DND-41 (cell line): Measurements from ENCODE around the gene SCRN1.

Experiments
- ATAC-seq: fragments of 200-7000 bp; cut with Tn5 transposase; 3 replicates; pipeline ENCODE4 v1.9.1; 2021; ENCODE audit warnings: low read depth; ENCODE audit not compliant: insufficient read depth
- DNase-seq: peaks from one replicate; pipeline ENCODE4 v3.0.0-alpha.2; 2020
- H2AFZ ChIP-seq: 2 replicates; pipeline ENCODE4 v1.6.0; 2012; ENCODE audit warnings: low read depth, low read length
- H3K27ac ChIP-seq: 2 replicates; pipeline ENCODE4 v1.5.1; 2012; ENCODE audit warnings: low read length, inconsistent platforms
- H3K27me3 ChIP-seq: fragments of 200-600 bp; sonication (generic); 2 replicates; pipeline ENCODE4 v1.6.0; 2012; ENCODE audit warnings: low read length, mild to moderate bottlenecking, inconsistent platforms; ENCODE audit not compliant: insufficient read depth, poor library complexity
- H3K36me3 ChIP-seq: 2 replicates; pipeline ENCODE4 v1.5.1; 2012; ENCODE audit warnings: low read length, inconsistent platforms; ENCODE audit not compliant: insufficient read depth
- H3K4me1 ChIP-seq: 2 replicates; pipeline ENCODE4 v1.5.1; 2012; ENCODE audit warnings: mild to moderate bottlenecking, low read length; ENCODE audit not compliant: insufficient read depth
- H3K4me2 ChIP-seq: 2 replicates; pipeline ENCODE4 v1.6.0; 2012; ENCODE audit warnings: mild to moderate bottlenecking, moderate library complexity, low read length, inconsistent platforms; ENCODE audit not compliant: insufficient read depth
- H3K4me3 ChIP-seq, 2 experiments: fragments of 200-600 bp in 1 of 2; shearing (Covaris generic) in 1 of 2; 2 replicates each; pipeline ENCODE4 v1.5.1; 2012 to 2016; ENCODE audit warnings: inconsistent platforms in 2 of 2, low read length in 2 of 2, mild to moderate bottlenecking in 2 of 2, low read depth in 1 of 2, moderate library complexity in 1 of 2
- H3K79me2 ChIP-seq: 2 replicates; pipeline ENCODE4 v1.6.0; 2012; ENCODE audit warnings: low read length, inconsistent platforms; ENCODE audit not compliant: insufficient read depth
- H3K9ac ChIP-seq: 2 replicates; pipeline ENCODE4 v1.6.0; 2012; ENCODE audit warnings: low read depth, mild to moderate bottlenecking, inconsistent platforms, low read length, moderate library complexity
- H3K9me3 ChIP-seq: 2 replicates; pipeline ENCODE4 v1.5.1; 2012; ENCODE audit warnings: low read length, moderate library complexity, mild to moderate bottlenecking, inconsistent platforms; ENCODE audit not compliant: insufficient read depth, severe bottlenecking
- H4K20me1 ChIP-seq: 2 replicates; pipeline ENCODE4 v1.6.0; 2012; ENCODE audit warnings: low read length; ENCODE audit not compliant: insufficient read depth
- CTCF ChIP-seq: IDR thresholded peaks from 2 replicates; pipeline ENCODE4 v1.5.1; 2012; ENCODE audit warnings: borderline replicate concordance, low read length, moderate library complexity, mild to moderate bottlenecking; ENCODE audit not compliant: poor library complexity, severe bottlenecking; ENCODE audit errors: extremely low read depth
- EZH2 ChIP-seq: IDR thresholded peaks from 3 replicates; pipeline ENCODE4 v1.6.1; 2012; ENCODE audit warnings: borderline replicate concordance, low read depth, mild to moderate bottlenecking, moderate library complexity, low read length, inconsistent platforms; ENCODE audit not compliant: severe bottlenecking

SCRN1 gene

GRCh38 chr7:29898301-29898700 lies 91.3 kb downstream of the SCRN1 start:
- Histone ChIP-seq H3K4me2 (no peak overlapping the region), H3K9me3 (no peaks in the 10 kb centered on the region), H3K4me3 (no peak overlapping the region), H4K20me1 (no peaks in the 10 kb centered on the region), H3K4me1 (no peaks in the 10 kb centered on the region), H3K79me2 (no peaks in the 10 kb centered on the region), H3K36me3 (no peaks in the 10 kb centered on the region), H3K27me3 (peaks cover 6% of the 10 kb centered on the region), H3K9ac (no peak overlapping the region), H2AFZ (no peak overlapping the region), H3K27ac (no peak overlapping the region)
- DNase-seq (no peak), ATAC-seq (no peak)
- TF ChIP-seq CTCF (no peak), EZH2 (no peak)

- Histone ChIP-seq H3K9ac (no peak overlapping the region), H2AFZ (no peak overlapping the region), H3K4me1 (no peaks in the 10 kb centered on the region), H4K20me1 (no peaks in the 10 kb centered on the region), H3K9me3 (no peaks in the 10 kb centered on the region), H3K27ac (no peak overlapping the region), H3K4me3 (no peak overlapping the region), H3K4me2 (no peak overlapping the region), H3K27me3 (peaks cover 6% of the 10 kb centered on the region), H3K79me2 (no peaks in the 10 kb centered on the region), H3K36me3 (no peaks in the 10 kb centered on the region)
- TF ChIP-seq EZH2 (no peak), CTCF (no peak)
- ATAC-seq, result no peak
- DNase-seq, result no peak
Observed at GRCh38 chr7:29896685-29897411, 92.8 kb downstream of the SCRN1 start.

GRCh38 chr7:29895559-29895958 lies 94.0 kb downstream of the SCRN1 start:
- Histone ChIP-seq H3K4me3 (no peak overlapping the region), H3K27ac (no peak overlapping the region), H3K9me3 (no peaks in the 10 kb centered on the region), H3K9ac (no peak overlapping the region), H2AFZ (no peak overlapping the region), H3K4me2 (no peak overlapping the region), H3K36me3 (no peaks in the 10 kb centered on the region), H3K4me1 (no peaks in the 10 kb centered on the region), H3K27me3 (peaks cover under 1% of the 10 kb centered on the region), H4K20me1 (no peaks in the 10 kb centered on the region), H3K79me2 (no peaks in the 10 kb centered on the region)
- TF ChIP-seq EZH2 (no peak), CTCF (no peak)
- no peak for ATAC-seq
- no peak for DNase-seq
